CD4-positive, alpha-beta memory T cell (primary cell): ENCODE data around the gene LDB2. TPM values are rescaled to one million over a fixed set of nuclear protein-coding genes. Genes with fewer than 3 reads are reported as not detected.

Source experiments
- CTCF ChIA-PET: fragments of 350-600 bp; sonication (Branson Sonifier 250); formaldehyde crosslinking; loops from one replicate; lab custom pipeline; 2021; ENCODE audit warnings: inconsistent platforms; ENCODE audit not compliant: partially characterized antibody; lab: Charles Lee
- POLR2A ChIA-PET: fragments of 350-600 bp; sonication (Branson Sonifier 250); formaldehyde crosslinking; loops from one replicate; lab custom pipeline; 2021; ENCODE audit not compliant: partially characterized antibody; lab: Charles Lee
- DNase-seq, 5 donors: peaks; one replicate each; pipeline versions ENCODE4 v3.0.0 to v3.0.0-alpha.2; 2020 to 2022; ENCODE audit warnings: mixed read lengths in 1 of 5
- H3K27ac ChIP-seq: one replicate; pipeline ENCODE4 v1.7.0; 2013; ENCODE audit warnings: low read depth, low read length
- H3K27me3 ChIP-seq: 2 replicates; pipeline ENCODE4 v1.7.0; 2013; ENCODE audit warnings: mild to moderate bottlenecking, low read length, moderate library complexity; ENCODE audit not compliant: insufficient read depth
- H3K36me3 ChIP-seq: 2 replicates; pipeline ENCODE4 v1.7.0; 2013; ENCODE audit warnings: mild to moderate bottlenecking, low read length, moderate library complexity; ENCODE audit not compliant: insufficient read depth
- H3K4me1 ChIP-seq: 2 replicates; pipeline ENCODE4 v1.7.0; 2013; ENCODE audit warnings: mild to moderate bottlenecking, low read length, moderate library complexity; ENCODE audit not compliant: insufficient read depth
- H3K4me3 ChIP-seq, 2 donors: one replicate each; pipeline ENCODE4 v1.7.0; 2013; ENCODE audit warnings: low read length in 2 of 2, mild to moderate bottlenecking in 1 of 2
- H3K9me3 ChIP-seq, 2 donors: one replicate each; pipeline ENCODE4 v1.7.0; 2013; ENCODE audit warnings: low read length in 2 of 2, control low read depth in 1 of 2; ENCODE audit not compliant: control insufficient read depth in 1 of 2
- H3K27ac Mint-ChIP-seq, 7 donors: one replicate each; pipeline ENCODE4 v1.8.0; 2020 to 2021; ENCODE audit warnings: mixed read lengths in 7 of 7, mild to moderate bottlenecking in 6 of 7, inconsistent platforms in 3 of 7, moderate library complexity in 3 of 7
- H3K27me3 Mint-ChIP-seq, 2 donors: one replicate each; pipeline ENCODE4 v1.8.0; 2020 to 2021; ENCODE audit warnings: mixed read lengths in 2 of 2
- H3K36me3 Mint-ChIP-seq, 2 donors: one replicate each; pipeline ENCODE4 v1.8.0; 2020 to 2021; ENCODE audit warnings: mixed read lengths in 2 of 2, inconsistent platforms in 1 of 2, mild to moderate bottlenecking in 1 of 2
- H3K4me1 Mint-ChIP-seq, 4 donors: one replicate each; pipeline ENCODE4 v1.8.0; 2020 to 2021; ENCODE audit warnings: mixed read lengths in 4 of 4, mild to moderate bottlenecking in 1 of 4
- H3K4me3 Mint-ChIP-seq, 8 donors: one replicate each; pipeline ENCODE4 v1.8.0; 2020 to 2021; ENCODE audit warnings: mixed read lengths in 8 of 8, mild to moderate bottlenecking in 7 of 8, moderate library complexity in 6 of 8, inconsistent platforms in 3 of 8
- H3K9me3 Mint-ChIP-seq, 8 donors: one replicate each; pipeline ENCODE4 v1.8.0; 2020 to 2021; ENCODE audit warnings: mixed read lengths in 8 of 8, mild to moderate bottlenecking in 5 of 8, inconsistent platforms in 3 of 8, moderate library complexity in 1 of 8
- intact Hi-C: fragments of 100-400 bp; cut with micrococcal nuclease; formaldehyde crosslinking; loops from one replicate; pipeline ENCODE4 v1.15.1; 2023
- polyA plus RNA-seq, 2 donors: library from polyadenylated mRNA; unstranded; fragments of 300-500 nt; fragmentation: Illumina TruSeq; gene quantifications; one replicate each; pipeline ENCODE4 v1.2.3, GENCODE V29; 2021
- total RNA-seq, 2 experiments: library from RNA; stranded (reverse); gene quantifications; one replicate each; pipeline ENCODE4 v1.2.3, GENCODE V29; 2021

The LDB2 gene
- total and polyA plus RNA-seq, 4 experiments from 2014 or later: not detected

DNA sequence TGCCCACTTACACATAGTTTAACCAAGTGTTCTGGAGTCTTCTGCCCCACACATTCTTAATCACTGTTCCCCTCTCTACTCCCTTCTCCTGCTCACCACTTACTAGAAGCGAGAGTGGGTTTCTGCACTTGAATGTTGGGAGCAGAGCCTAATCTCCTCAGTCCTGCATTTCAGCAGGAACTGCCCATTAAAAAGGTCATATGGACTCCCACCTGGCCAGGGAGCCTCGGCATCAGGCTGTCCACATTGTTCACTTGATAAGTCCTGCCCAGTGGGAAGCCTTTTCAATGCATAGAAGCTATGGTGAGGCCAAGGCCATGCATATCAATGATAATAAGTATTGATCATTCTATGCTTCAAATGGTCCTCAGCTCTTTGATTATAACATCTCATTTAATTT, 144.3 kb downstream of the LDB2 start:
- H3K36me3 Mint-ChIP-seq: no peaks in the 10 kb centered on the region
- H3K36me3 ChIP-seq: no peaks in the 10 kb centered on the region
- no peaks in the 10 kb centered on the region for H3K4me1 Mint-ChIP-seq
- no peak overlapping the region for H3K27ac Mint-ChIP-seq
- no peak overlapping the region for H3K4me3 Mint-ChIP-seq
- intact Hi-C loops: no loop called here
- H3K27ac ChIP-seq: no peak overlapping the region
- no peak overlapping the region for H3K4me3 ChIP-seq
- CTCF ChIA-PET: no interaction called here
- no peaks in the 10 kb centered on the region for H3K4me1 ChIP-seq
- no peaks in the 10 kb centered on the region for H3K9me3 ChIP-seq
- peaks cover 0 to 4% of the 10 kb centered on the region in 2 donors for H3K27me3 Mint-ChIP-seq
- peaks cover 0 to 7% (median 0%) of the 10 kb centered on the region in 8 donors for H3K9me3 Mint-ChIP-seq
- no peaks in the 10 kb centered on the region for H3K27me3 ChIP-seq
- no peak for DNase-seq
- POLR2A ChIA-PET: no interaction called here

DNA sequence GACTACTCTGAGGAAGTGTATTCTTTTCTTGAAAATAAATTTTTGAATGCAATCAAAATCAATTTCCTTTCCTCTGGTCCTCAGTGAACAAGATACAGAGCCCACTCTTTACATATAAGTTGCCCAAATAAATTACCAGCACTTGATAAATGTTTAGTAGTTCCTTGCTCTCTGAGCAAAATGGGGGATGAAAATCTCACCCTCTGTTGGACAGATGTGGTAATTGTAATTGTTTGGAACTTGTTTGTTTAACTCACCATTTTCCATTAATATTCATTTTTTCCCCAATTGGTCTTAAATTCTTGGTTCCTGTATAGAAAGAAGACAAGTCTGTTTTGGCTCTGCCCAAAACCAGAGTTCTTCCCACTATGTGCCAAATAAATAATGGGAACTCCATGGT, 146.3 kb downstream of the LDB2 start:
- POLR2A ChIA-PET: no interaction called here
- H3K9me3 Mint-ChIP-seq: peaks cover 0 to 5% (median 0%) of the 10 kb centered on the region in 8 donors

DNA sequence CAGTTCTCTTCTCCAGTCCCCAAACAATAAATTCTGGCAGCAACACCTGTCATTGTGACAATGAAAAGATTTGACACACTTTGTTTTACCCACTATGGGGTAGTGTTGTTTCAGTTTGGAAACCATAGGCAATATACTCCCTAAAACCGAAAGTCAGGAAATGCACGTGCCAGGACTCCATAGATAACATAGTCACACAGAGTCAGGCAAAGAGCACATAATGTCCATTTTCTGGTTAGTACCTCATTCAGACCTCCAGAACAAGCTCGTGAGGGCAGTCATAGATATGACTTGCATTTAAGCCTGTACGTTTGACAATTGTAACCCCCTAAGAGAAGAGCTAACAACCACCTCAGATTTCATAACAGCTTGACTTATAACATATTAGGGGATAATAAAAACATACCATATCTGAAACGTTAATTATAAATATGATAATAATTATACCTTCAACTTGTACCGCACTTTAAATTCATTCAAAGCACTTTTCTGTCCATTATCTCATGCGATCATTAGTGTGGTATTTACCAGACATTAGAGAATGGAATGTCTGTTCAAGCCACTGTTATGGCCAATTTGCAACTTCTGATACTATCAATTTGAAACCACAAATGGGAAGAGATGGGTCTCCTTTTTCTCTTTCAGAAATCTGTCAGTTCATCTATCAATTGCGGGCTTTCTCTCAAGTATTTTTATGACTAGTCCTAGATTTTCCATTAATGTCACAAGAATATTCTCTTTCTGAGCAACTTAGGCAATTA, 147.4 kb downstream of the LDB2 start:
- no peaks in the 10 kb centered on the region for H3K27me3 ChIP-seq
- intact Hi-C loops: no loop called here
- POLR2A ChIA-PET: no interaction called here
- Mint-ChIP-seq H3K4me1 (no peaks in the 10 kb centered on the region), H3K4me3 (no peak overlapping the region), H3K27me3 (peaks cover 0 to 4% of the 10 kb centered on the region in 2 donors), H3K27ac (no peak overlapping the region), H3K9me3 (peaks cover 0 to 5% (median 0%) of the 10 kb centered on the region in 8 donors), H3K36me3 (no peaks in the 10 kb centered on the region)
- H3K4me3 ChIP-seq: no peak overlapping the region
- H3K36me3 ChIP-seq: no peaks in the 10 kb centered on the region
- no peaks in the 10 kb centered on the region for H3K9me3 ChIP-seq
- CTCF ChIA-PET: no interaction called here
- no peaks in the 10 kb centered on the region for H3K4me1 ChIP-seq
- H3K27ac ChIP-seq: no peak overlapping the region
- DNase-seq: no peak

More for the DNA sequence above, 146.3 kb downstream of the LDB2 start:
- peaks cover 0 to 4% of the 10 kb centered on the region in 2 donors for H3K27me3 Mint-ChIP-seq
- H3K27ac ChIP-seq: no peak overlapping the region
- DNase-seq: no peak
- intact Hi-C loops: no loop called here
- no peaks in the 10 kb centered on the region for H3K9me3 ChIP-seq
- no peak overlapping the region for H3K27ac Mint-ChIP-seq
- no peak overlapping the region for H3K4me3 Mint-ChIP-seq
- no peaks in the 10 kb centered on the region for H3K4me1 ChIP-seq
- no peaks in the 10 kb centered on the region for H3K36me3 Mint-ChIP-seq
- CTCF ChIA-PET: no interaction called here
- H3K27me3 ChIP-seq: no peaks in the 10 kb centered on the region
- H3K4me1 Mint-ChIP-seq: no peaks in the 10 kb centered on the region
- no peaks in the 10 kb centered on the region for H3K36me3 ChIP-seq
- H3K4me3 ChIP-seq: no peak overlapping the region

DNA sequence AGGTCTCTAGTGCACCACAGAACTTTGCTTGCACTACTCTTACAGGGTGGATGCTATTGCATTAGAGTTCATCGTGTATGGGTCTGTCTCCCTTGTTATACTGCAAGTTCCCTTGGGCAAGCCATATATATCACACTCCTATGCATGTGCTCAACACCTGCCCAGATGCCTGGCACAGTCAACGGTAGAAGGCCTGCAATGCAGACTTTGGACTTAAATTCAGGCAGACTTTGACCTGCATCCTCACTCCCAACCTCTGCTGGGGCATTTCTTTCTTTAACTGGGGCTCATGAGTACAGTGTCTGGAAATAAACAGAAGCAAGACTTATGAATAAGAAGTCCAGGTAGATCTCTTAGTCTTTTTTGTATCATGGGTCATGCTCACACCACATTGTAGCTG, 148.2 kb downstream of the LDB2 start:
- DNase-seq: no peak
- Mint-ChIP-seq H3K36me3 (no peaks in the 10 kb centered on the region), H3K27me3 (peaks cover 0 to 4% of the 10 kb centered on the region in 2 donors), H3K4me1 (no peaks in the 10 kb centered on the region), H3K9me3 (peaks cover 0 to 2% (median 0%) of the 10 kb centered on the region in 8 donors), H3K27ac (no peak overlapping the region), H3K4me3 (no peak overlapping the region)
- no peaks in the 10 kb centered on the region for H3K36me3 ChIP-seq
- H3K27me3 ChIP-seq: no peaks in the 10 kb centered on the region
- H3K4me1 ChIP-seq: no peaks in the 10 kb centered on the region
- ChIA-PET CTCF (no interaction called here), POLR2A (no interaction called here)
- intact Hi-C loops: no loop called here
- no peak overlapping the region for H3K27ac ChIP-seq
- H3K4me3 ChIP-seq: no peak overlapping the region
- H3K9me3 ChIP-seq: no peaks in the 10 kb centered on the region

DNA sequence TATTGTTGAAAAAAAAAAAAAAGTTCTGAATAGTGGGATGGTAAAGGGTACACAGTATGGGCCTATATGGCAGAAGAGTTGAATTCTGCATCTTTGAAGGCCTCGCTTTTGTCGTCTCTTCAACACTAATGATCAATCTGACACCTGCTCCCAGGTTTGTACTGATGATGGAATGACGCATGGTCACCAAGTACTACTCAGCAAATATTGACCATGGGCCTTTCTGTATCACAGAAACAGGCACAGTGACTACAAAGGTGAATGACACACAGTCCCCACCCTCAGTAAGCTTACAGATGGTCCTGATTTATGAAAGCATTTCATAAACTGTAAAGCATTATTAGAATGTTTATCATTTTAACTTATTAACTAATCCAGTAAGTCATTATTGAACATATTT, 152.6 kb downstream of the LDB2 start:
- no peak overlapping the region for H3K27ac Mint-ChIP-seq

DNA sequence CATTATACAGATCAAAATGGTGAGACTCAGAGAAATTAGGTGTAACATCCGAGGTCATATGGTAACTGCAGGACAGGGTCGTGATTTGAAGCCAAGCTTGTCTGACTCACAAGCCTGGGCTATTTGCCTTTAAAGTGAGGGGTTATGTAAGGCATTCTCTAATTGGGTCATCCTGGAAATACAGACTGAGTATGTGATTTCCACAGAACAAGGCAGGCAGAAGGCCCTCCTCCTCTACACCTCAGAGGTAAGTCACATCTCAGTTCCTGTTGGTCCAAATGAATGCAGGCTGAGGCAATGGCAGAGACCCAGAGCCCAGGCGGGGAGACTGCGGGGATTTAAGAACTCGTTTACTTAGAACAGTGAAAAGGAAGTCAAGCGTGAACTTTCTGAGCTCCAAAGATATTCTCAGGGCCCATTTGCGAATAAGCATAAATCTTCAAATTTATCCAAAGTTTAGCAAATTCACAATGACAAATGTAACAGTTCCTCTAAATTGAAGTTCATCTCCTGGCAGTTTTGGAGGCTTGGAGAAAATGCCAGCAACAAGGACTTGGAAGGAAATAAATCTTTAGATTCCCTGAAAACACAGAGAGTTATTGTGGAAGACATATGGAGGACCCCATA, 153.3 kb downstream of the LDB2 start:
- no peaks in the 10 kb centered on the region for H3K9me3 ChIP-seq
- no peak for DNase-seq
- Mint-ChIP-seq H3K4me3 (no peak overlapping the region), H3K27ac (no peak overlapping the region), H3K9me3 (peaks cover 0 to 5% (median 0%) of the 10 kb centered on the region in 8 donors), H3K36me3 (no peaks in the 10 kb centered on the region), H3K27me3 (no peaks in the 10 kb centered on the region), H3K4me1 (no peaks in the 10 kb centered on the region)
- intact Hi-C loops: no loop called here
- CTCF ChIA-PET: no interaction called here
- H3K36me3 ChIP-seq: no peaks in the 10 kb centered on the region
- POLR2A ChIA-PET: no interaction called here
- no peak overlapping the region for H3K4me3 ChIP-seq
- no peaks in the 10 kb centered on the region for H3K27me3 ChIP-seq
- H3K27ac ChIP-seq: no peak overlapping the region
- H3K4me1 ChIP-seq: no peaks in the 10 kb centered on the region

More for the DNA sequence above, 152.6 kb downstream of the LDB2 start:
- Mint-ChIP-seq H3K36me3 (no peaks in the 10 kb centered on the region), H3K4me3 (no peak overlapping the region), H3K4me1 (no peaks in the 10 kb centered on the region), H3K9me3 (peaks cover 0 to 2% (median 0%) of the 10 kb centered on the region in 8 donors), H3K27me3 (no peaks in the 10 kb centered on the region)
- H3K4me3 ChIP-seq: no peak overlapping the region
- DNase-seq: no peak
- no peaks in the 10 kb centered on the region for H3K36me3 ChIP-seq
- no peaks in the 10 kb centered on the region for H3K4me1 ChIP-seq
- no peaks in the 10 kb centered on the region for H3K27me3 ChIP-seq
- ChIA-PET POLR2A (no interaction called here), CTCF (no interaction called here)
- no peaks in the 10 kb centered on the region for H3K9me3 ChIP-seq
- intact Hi-C loops: no loop called here
- H3K27ac ChIP-seq: no peak overlapping the region

DNA sequence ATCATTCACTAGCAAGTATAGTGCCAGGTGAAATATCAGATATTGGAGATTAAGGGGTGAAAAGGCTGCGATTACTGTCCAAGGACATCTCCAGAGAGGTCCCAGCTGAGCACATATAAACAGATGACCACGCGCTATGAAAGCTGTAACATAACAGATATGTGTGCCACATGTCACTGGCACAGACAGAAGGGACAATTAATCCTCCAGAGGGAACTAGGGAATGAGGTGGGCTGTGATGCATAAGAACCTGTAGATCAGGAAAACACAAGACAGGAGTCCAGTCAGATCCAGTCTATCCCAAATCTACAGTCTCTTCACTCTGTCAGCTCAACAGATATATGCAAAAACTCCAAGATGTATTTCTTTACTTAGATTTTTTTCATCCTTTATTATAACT, 157.2 kb downstream of the LDB2 start:
- H3K4me3 Mint-ChIP-seq: no peak overlapping the region
- ChIA-PET POLR2A (no interaction called here), CTCF (no interaction called here)
- Histone ChIP-seq H3K4me3 (no peak overlapping the region), H3K4me1 (no peaks in the 10 kb centered on the region), H3K9me3 (no peaks in the 10 kb centered on the region), H3K27me3 (no peaks in the 10 kb centered on the region), H3K27ac (no peak overlapping the region), H3K36me3 (no peaks in the 10 kb centered on the region)
- no peaks in the 10 kb centered on the region for H3K36me3 Mint-ChIP-seq
- H3K4me1 Mint-ChIP-seq: no peaks in the 10 kb centered on the region
- no peak for DNase-seq
- intact Hi-C loops: no loop called here
- no peaks in the 10 kb centered on the region for H3K27me3 Mint-ChIP-seq
- no peak overlapping the region for H3K27ac Mint-ChIP-seq
- peaks cover 0 to 7% (median 4%) of the 10 kb centered on the region in 8 donors for H3K9me3 Mint-ChIP-seq
